Measurements from ENCODE around the gene ADGRL3.
"Not testable (repeated sequence)": the region's sequence is repeated elsewhere in the genome, so short reads cannot be mapped to it uniquely, and the experiment has no call there.

Gene ADGRL3

DNA sequence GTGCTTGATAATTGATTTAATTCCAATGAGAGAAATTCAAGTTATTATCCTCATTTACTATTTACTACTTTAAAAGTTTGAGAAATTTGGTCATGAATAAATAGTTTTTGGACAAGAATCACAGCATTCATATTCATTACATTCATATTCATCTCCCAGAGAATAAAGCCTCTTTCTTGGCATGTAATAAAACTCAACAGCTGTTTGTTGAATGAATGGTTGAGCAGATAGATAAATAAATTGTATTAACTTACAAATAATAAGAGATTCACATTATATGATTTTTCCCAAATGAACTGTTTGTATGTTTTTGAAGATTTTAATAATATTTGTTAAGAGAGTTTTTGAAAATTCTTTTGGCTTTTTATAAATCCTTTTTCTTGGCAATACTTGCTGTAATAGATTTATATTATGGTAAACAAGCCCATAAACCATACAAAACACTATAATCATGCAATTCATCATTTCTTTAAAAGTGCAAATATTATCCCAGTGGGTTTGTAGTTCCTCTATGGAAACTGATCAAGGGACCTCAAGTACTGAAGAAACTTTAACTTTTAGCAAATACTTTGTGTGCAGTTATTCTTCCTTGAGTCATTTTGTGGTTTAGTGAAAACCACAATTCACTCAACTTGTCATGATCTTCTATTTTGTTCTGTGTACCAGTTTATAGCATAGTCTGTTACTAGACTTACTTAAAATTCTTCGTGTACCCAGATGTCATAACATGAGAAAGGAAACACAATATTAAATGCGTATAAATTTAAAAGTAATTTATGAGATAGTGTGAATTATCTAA, 371.8 kb downstream of the ADGRL3 start:
- DNase-seq, result no peak

DNA sequence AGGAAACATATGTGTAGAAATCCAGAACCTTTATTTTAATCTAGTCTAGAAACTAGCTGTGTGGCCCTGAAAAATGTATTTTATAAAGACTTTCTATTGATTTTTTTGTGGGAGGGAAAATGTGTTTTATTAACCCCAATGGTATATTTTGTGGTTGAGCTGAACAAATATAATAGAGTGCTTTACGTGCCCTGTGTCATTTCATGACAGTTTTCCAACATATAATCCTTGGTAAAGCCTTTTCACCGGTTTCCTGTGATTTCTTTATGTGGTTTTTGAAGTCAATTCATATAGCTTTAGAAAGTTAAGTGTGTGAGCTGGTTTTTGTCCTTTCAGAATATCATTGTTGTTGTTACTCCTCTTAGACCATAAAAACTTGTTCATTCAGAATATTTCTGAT, 375.7 kb downstream of the ADGRL3 start:
- no peak for DNase-seq

DNA sequence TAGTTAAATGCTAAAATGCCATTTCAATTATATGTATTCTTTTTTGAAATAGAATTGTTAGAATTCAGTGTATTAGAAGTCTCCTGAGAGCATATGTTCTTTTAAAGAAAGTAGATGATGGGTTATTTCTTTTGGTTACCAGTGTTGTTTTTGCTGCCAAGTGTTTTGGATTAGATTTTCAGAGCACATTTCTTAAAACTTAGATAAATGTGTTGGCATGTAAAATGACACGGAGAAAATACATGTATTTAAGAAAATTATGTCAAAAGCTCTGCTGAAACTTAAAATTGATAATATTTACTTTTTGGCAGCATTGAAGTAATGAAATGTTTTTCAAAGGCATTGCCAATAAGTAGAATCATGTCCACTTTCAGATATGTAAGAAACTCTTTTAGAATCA, 379.7 kb downstream of the ADGRL3 start:
- no peak for DNase-seq

DNA sequence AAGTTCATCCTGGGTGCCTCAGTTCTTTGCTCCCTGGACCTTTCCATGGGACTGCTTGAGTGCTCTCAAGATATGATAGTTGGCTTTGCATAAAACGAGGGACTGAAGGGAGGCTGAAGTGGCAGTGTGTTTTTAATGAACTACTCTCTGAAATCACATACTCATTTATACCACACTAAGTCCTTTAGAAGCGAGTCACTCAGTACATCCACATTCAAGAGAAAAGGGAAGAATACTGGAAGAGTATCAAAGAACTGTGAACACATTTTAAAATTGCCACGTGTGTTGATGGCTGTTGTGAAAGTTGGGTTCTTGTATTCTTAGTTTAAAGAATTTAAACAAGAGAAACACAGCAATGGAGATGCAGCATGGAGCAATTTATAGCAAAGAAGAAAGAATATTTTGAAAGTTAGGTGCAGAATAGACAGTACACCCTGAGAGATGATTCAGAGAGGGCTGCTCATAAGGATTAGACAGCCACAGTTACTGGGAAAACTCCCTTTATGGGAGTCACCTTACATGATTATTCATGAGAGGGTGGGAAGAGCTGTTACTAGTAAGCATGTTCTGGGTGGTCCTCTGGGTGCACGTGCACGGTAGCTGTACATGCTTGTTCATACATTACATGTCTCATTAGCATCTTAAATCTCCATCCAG, 380.7 kb downstream of the ADGRL3 start:
- no peak for DNase-seq

DNA sequence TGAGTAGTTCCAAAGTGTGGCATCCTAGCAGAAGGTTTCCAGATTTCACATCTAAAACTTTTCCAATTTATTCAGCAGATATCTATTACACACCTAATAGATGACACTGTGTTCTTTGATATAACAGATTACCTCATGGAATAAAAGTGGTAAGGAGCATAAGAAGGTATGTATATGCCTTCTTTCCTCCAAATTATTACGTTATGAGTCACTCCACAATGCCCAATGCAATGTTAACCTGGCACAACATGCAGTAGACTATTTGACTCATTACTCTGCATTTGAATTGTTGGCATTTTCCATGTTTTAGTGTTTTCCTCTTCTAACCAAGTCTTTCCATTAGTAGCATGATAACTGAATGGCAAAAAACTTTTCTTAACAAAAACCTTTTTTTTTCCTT, 383.6 kb downstream of the ADGRL3 start:
- no peak for DNase-seq

DNA sequence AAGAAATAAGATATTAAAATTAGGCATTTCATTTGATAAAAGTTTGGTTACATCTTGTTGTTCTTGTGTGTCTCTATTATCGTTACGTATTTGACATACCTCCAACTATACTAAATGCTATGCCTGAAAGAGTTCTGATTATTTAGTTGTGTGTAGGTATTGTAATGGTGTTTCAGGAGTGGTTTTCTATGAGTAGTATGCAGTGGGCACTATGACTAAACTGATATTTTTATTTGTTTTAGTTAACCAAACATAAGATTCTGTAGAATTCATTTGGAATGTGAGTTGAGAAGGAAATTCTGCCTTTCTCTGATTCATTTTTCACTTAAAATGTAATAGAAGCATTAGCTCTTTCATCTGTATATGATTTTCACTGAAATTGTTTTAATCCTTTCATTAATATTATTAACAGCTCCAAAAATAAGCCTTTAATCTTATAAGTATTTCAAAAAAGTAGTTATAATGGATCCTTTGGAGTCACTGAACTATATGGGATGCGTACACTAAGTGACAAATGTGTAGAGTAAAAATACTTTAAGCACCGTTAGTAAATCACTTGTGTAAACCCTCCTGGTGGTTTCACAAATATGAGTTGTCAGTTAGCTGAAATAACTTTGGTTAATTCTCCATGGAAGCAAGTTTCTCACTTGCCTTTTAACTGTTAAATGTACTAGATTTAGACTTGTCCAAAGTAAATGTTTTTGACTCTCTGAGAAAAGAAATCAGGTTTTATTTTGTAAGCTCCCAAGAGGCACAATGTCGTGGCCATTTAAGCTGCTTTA, 388.7 kb downstream of the ADGRL3 start:
- DNase-seq, result no peak

DNA sequence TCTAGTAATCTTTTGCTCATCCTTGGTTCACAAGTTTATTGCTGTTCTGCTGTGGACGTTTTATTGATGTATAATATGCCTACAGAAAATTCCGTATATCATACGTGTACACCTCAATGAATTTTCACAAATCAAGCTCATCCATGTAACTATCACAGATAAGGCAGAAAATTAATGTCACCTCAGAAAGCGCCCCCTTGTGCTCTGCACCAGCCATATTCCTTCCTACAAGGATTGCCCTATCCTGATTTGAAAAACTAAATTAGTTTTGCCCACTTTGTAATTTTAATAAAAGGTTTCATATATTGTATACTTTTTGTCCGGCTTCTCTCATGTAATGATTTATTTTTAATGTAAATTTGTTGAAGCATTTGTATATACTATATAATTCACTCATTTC, 390.8 kb downstream of the ADGRL3 start:
- DNase-seq, result no peak

DNA sequence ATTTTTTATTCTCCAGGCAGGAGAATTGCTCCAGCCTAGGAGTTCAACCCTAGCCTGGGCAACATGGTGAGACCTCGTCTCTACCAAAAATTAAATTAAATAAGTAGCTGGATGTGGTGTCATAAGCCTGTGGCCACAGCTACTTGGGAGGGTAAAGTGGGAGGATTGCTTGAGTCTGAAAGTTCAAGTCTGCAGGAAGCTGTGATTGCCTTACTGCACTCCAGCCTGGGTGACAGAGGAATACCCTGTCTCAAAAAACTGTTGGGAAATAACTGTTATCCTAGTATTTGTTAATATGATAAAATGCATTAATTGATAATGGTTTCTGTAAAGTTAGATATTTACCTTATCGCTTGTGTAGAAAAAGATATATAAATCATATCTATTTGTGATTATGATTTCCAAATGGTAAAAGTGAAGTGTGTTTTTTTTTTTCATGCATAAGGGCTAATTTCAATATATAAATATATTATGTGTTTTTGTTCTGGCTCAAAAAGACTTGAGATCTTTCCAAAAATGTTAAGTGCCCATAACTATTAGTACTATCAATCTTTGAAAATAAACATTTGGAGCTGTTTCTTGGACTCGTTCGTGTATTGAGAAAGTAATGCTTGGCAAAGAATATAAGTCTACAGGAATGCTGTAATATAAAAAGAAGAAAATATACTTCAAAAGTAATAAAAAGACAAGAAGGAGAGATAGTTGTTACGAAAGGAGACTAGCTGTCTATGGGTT, 396.6 kb downstream of the ADGRL3 start:
- DNase-seq, result no peak

DNA sequence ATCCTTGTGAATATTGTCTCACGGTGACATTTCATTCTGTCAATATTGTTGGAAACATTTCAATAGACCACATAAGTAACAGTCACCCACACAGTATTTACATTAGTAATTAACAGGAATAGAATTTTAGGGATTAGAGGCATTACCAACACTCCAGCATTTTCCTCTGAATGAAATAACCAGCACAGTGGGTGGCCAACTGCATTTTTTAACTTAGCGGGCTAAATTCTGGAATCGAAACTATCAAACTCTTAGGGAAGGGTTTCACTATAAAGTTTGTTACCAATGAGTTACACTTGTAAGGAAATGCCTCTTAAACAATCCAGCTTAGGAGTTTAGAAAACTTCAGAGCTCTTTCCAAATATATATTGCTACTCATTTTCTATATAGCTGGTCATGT, 403.0 kb downstream of the ADGRL3 start:
- no peak for DNase-seq

DNA sequence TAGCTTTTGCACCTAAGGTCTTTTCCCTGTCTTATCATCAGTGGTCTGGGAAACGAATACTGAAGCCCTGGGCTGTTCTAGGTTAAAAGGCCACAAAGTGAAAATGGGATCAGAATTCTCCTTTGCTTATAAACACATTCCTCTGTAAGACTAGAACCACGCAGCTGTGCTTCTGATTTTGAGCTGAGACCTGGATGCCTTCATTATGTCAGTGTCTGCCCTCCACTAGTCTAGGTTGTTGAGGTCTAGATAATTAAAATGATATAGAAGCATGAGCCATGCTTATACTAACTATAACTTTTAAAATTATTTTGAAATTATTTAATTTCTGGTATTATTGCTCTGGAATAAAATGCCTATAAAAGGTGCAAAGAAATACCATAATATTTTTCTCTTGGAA, 403.9 kb downstream of the ADGRL3 start:
- no peak for DNase-seq

DNA sequence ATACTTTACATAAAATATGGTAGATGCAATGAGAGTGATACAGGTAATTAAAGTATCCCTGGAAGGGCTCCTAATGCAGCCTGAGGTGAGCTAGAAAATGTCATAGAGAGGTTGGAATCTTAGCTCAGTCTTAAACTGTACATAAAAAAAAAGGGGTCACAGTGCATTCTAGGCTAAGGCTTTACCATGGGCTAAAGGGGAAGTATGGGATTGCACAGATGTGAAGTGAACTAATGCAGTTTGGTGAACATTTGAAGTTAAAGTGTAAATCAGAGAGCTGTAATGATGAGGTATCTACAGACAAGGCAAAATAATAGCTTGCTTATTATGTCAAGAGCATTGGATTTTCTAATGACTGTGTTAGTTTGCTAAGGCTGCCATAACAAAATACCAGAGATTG, 405.9 kb downstream of the ADGRL3 start:
- no peak for DNase-seq

DNA sequence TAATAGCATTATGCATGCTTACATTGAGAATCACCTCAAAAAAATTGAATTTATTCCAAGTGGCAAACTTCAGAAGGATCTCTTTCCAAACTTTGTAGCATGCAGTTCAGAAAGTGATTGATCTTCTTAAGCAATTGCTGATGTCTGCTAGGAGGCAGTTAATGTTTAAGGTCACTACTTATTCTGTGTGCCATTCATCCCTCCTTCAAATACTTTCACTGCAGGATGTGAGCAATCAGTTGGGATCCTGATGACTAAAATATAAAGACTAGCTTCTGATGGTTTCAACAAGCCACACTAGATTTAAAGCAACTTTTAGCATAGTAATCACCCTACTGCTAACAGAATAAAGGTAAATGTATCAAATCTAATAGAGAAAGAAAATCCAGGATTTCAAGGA, 414.1 kb downstream of the ADGRL3 start:
- DNase-seq, result no peak

DNA sequence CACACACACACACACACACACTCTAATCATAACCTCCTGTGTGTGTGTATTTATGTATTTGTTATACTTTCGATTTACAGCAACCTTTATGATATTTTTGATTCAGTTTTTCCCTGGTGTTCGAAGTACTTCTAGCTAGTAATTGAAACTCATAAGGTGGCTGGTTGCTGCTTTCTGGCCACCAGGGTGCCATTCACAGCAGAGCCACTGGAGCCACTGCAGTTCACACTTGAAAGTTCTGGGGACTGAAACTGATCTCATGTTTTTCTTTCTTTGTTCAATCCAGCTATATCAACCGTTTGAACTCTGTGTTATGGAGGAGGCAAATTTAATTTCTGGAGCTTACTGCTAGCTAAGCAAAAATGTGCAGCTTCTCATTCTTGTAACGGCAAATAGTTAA, 419.4 kb downstream of the ADGRL3 start:
- no peak for DNase-seq

DNA sequence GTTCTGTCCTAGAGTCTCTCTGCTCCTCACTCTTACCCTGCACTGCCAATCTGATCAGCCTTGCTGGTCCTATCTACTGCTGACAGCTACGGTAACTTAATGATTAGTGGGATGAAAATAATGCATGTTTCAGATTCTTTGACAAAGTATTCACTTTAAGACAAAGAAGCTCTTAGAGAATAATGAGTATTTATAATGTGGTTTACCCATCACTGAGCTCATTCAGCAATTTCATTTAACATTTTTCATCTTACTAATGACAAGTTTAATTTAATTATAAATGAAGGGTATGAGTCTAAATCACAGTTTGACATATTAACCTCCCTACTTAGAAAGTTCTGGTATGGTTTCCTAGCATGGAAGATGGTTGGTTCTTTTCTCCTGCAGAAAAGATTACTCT, 428.2 kb downstream of the ADGRL3 start:
- DNase-seq, result no peak

DNA sequence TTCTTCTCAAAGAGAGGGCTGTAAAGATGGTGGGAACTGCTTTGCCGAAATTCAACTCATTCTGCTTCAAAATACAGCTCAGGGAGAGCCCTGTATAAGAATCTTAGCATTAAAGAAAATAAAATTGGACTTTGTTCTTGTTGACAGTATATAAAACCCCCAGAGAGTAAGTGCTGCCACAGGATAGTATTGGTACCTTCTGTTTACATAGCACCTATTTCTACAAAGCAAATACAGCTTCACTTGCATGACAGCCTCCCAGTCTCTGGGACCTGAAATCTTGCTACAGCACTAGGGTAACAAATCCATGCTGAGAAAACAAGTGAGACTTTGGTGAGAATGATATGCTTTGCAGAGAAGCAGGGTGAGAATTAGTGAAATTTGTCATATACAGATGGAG, 428.6 kb downstream of the ADGRL3 start:
- DNase-seq, result no peak

DNA sequence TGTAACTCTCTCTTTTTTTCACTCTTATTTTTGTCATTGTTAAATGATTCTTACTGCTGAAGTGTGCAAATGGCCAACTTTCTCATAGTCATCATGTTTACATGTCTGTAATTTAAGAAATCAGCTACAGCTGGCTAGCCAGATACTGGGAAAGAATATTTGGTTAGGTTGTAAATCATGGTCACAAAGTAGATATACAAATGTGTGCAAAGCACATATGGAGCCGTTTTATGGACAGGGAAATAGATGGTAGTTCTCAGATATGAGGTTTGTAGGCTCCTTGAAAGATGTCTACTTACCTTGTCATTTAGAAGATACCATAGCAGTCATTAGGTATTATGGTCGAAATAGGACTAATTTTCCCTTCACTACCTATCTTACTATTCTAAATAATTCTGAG, 430.4 kb downstream of the ADGRL3 start:
- DNase-seq, result no peak

DNA sequence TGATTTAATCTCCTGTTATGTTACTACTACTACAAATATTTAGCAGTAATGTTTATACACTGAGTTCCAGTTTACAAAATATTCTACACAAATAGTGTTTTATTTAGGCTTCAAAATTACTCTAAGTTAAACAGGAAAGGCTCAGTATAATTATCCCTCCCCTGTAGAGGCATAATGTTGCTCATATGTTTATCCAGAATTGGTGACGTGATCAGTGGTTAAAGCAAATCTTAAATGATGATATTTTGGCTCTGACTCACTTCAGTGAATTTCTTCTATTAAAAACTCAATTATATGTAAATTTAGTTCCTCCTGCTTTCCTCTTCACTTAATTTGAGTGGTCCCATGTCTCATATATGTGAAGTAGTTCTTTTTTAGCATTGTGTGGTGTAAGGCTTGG, 438.5 kb downstream of the ADGRL3 start:
- no peak for DNase-seq

DNA sequence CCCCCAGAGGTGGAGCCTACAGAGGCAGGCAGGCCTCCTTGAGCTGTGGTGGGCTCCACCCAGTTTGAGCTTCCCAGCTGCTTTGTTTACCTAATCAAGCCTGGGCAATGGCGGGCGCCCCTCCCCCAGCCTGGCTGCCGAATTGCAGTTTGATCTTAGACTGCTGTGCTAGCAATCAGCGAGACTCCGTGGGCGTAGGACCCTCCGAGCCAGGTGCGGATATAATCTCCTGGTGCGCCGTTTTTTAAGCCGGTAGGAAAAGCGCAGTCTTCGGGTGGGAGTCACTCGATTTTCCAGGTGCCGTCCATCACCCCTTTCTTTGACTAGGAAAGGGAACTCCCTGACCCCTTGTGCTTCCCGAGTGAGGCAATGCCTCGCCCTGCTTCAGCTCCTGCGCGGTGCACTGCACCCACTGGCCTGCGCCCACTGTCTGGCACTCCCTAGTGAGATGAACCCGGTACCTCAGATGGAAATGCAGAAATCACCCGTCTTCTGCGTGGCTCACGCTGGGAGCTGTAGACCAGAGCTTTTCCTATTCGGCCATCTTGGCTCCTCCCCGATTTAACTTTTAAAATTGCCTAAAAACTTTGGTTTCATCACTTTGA, 446.7 kb downstream of the ADGRL3 start:
- not testable (repeated sequence) for DNase-seq

DNA sequence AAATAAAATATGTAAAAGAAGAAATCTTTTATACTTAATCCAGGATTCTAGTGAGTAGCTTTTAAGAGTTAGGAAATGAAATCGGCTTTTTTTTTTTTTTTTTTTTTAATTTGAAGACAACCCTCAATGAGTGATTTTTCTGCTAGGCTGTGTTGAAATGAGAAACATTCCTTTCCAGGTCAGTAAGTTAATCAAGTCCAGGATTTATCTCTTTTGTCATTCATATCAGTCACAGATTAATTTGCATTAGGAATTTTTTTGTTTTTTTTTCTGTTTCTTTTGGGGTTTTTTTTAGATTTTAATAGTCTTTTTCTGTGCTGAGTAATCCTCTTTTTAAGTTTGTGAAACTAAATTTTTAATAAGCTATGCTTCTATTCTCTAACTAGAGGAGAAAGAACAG, 448.1 kb downstream of the ADGRL3 start:
- no peak for DNase-seq

DNA sequence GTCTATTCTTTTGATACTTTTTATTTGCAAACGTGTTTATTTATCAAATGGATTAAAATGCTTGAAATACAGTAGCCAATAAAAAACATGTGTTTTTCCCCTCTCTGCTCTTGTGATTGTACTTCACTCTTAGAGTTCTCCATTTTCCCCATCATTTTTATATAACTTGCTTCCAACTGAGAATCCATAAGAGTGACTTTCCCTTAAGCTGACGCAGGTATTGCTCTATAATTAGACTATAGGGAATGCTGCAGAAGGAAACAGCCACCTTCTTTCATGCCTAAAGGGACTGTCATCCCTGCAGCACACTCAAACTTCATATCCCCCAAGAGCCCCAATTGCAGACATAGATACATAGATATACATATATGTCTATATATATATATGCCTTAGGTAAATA, 456.9 kb downstream of the ADGRL3 start:
- DNase-seq, result no peak

DNA sequence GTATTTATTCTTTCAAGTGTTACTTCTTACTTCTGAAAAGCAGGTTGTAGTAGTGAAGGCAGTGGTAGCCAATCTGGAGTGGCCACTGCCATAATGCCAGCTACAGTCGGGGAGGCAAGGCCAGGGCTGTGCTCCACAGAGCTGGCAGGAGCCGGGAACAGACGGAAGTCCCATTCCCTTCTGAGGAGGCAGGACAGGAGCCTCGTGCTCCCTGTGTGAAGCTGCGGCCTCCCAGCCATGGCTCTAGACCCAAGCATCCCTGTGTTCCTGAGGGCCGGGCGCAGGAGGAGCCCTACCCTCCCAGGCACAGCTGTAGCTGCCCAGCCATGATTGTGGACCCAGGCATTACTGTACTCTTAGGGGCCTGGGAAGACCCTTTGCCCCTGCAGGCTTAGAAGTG, 461.8 kb downstream of the ADGRL3 start:
- no peak for DNase-seq

DNA sequence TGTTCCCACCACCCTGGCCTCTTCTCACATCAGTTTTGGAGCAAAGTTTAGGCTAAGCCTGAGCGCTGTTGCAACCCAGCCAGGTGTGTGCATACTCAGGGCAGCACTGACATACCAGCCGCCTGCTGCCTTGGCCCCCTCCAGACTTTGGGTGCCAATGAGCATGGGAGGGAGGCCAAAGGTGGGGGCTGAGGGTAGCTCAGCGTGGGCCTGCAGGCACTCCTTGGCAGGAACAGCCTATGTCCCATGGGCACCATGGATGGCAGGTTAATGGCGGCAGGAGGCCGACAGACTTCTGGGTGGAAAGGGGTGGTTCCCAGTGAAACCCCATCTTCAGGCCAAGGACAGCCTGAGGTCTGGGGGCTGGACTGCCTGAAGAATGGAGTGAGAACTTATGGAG, 462.2 kb downstream of the ADGRL3 start:
- no peak for DNase-seq

DNA sequence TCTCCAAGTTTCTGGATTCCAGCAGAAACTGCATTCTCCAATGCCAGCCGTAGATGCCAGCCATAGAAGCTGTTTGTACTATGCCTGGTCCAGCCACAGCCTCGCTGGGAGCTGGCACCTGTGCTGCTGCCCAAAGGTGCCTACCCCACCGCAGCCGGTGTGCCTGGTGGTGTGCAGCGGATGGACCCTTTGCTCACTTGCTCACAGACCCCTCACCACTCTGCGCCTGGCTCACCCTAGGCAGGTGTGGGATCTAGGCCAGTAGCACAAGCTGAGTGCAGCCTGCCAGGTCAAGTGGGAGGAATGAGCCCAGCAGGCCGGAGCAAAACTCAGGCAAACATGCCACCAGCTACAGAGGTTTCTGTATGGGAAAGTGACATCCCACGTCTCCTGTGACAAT, 463.2 kb downstream of the ADGRL3 start:
- DNase-seq, result no peak

All from CD4-positive, alpha-beta T cell treated with Interleukin-12 subunit alpha and Interleukin-12 subunit beta, for 1 hour (primary cell).